Measurements from ENCODE around the gene CSN1S1.

DNA sequence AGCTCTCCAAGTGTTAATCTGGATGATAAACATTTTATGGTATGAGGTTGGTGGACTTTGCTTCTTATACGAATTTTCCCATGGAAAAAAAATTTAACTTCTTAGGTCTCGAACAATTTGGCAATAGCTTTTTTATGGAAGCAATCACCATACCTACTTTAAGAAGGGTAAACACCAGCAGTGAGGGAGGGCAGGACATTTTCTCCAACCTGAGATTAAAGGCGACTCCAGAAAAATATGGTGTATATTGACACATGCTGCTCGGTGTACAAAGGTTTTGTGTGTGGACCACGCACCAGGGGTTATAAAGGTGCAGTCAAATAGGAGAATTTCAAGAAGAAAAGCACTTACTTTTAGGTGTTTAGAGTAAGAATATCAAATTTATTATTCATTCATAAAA lies 36.7 kb upstream of the CSN1S1 start:
- TF ChIP-seq TAF1 (IDR thresholded peaks at IDR 0.05; ENCODE audit: low read depth, low read length) (no peak), POLR2A (IDR thresholded peaks at IDR 0.05; ENCODE audit: low read depth, low read length) (no peak), SPI1 (IDR thresholded peaks at IDR 0.05; ENCODE audit: low read depth, low read length) (no peak), POLR2AphosphoS5 (IDR thresholded peaks at IDR 0.05; ENCODE audit: low read depth, low read length) (no peak), POU2F2 (IDR thresholded peaks at IDR 0.05; ENCODE audit: low read depth, low read length) (no peak), PAX5 (IDR thresholded peaks at IDR 0.05; ENCODE audit: insufficient read depth, low read length, severe bottlenecking) (no peak)

All from GM12891 (cell line).